Measurements from ENCODE around the gene NCKAP5. TPM values are rescaled to one million over a fixed set of nuclear protein-coding genes. Genes with fewer than 3 reads are reported as not detected.

NCKAP5 gene
- total and polyA plus RNA-seq, 2 of the 8 experiments (the other 6 are each of a cell fraction or from before 2014, with no cell fraction given), result 0.27 to 0.86 TPM

DNA sequence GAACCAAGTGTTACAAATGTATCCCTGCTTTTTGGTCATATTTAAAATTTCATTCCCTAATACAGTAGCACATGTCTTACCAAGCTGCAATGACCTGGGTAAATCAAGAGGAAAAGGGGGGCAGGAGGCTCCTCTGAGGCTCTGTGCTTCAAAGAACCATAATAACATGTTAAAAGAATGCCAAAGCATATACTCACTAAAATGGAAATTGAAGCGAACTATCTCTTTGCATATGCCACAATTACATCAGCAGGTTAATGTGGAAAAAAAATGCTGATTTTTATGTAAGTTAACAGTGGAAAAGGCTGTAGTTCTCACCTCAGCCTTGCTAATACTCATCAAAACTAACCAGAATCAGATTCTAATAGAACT is 37.5 kb upstream of the NCKAP5 start (continued):
- TF ChIP-seq RNF2 (IDR thresholded peaks at IDR 0.05; ENCODE audit: borderline replicate concordance, low read depth, low read length, missing control alignments, poor library complexity, severe bottlenecking), result no peak
- TF ChIP-seq CREB1 (IDR thresholded peaks at IDR 0.05), result no peak
- TF ChIP-seq POLR2A (IDR thresholded peaks at IDR 0.05; ENCODE audit: control extremely low read depth in 1 of 2, low read depth in 2 of 2, low read length in 2 of 2), result no peak
- no peak for TF ChIP-seq CHD1 (IDR thresholded peaks at IDR 0.05; ENCODE audit: low read depth, low read length)
- TF ChIP-seq CTBP2 (IDR thresholded peaks at IDR 0.05; ENCODE audit: borderline replicate concordance, insufficient read depth, insufficient read length, low read length), result no peak
